Measurements from ENCODE around the gene AFAP1L1.

Gene AFAP1L1

GRCh38 chr5:149288436-149288835, 16.8 kb downstream of the AFAP1L1 start:
- TF ChIP-seq CTCF (IDR thresholded peaks at IDR 0.05; ENCODE audit: extremely low read depth, missing control alignments), result no peak
- no peak for DNase-seq (ENCODE audit: low spot score)

GRCh38 chr5:149289301-149289700, 17.6 kb downstream of the AFAP1L1 start:
- no peak for DNase-seq (ENCODE audit: low spot score)
- TF ChIP-seq CTCF (IDR thresholded peaks at IDR 0.05; ENCODE audit: extremely low read depth, missing control alignments), result no peak

GRCh38 chr5:149294872-149295829, 23.5 kb downstream of the AFAP1L1 start:
- no peak for DNase-seq (ENCODE audit: low spot score)

GRCh38 chr5:149297340-149298025, 25.8 kb downstream of the AFAP1L1 start:
- no peak for TF ChIP-seq CTCF (IDR thresholded peaks at IDR 0.05; ENCODE audit: extremely low read depth, missing control alignments)
- no peak for DNase-seq (ENCODE audit: low spot score)

More at GRCh38 chr5:149294872-149295829, 23.5 kb downstream of the AFAP1L1 start:
- no peak for TF ChIP-seq CTCF (IDR thresholded peaks at IDR 0.05; ENCODE audit: extremely low read depth, missing control alignments)

- TF ChIP-seq CTCF (IDR thresholded peaks at IDR 0.05; ENCODE audit: extremely low read depth, missing control alignments), result no peak
- DNase-seq (ENCODE audit: low spot score), result no peak
These were observed 26.5 kb downstream of the AFAP1L1 start for GRCh38 chr5:149298163-149298562.

GRCh38 chr5:149298842-149299404, 27.3 kb downstream of the AFAP1L1 start:
- no peak for DNase-seq (ENCODE audit: low spot score)
- TF ChIP-seq CTCF (IDR thresholded peaks at IDR 0.05; ENCODE audit: extremely low read depth, missing control alignments), result no peak
